ENCODE data around the gene DSEL. TPM values are rescaled to one million over a fixed set of nuclear protein-coding genes. Genes with fewer than 3 reads are reported as not detected.

DSEL gene
- total and polyA plus RNA-seq, 2 of the 8 experiments (the other 6 are each of a cell fraction or from before 2014, with no cell fraction given): 3.0 to 22.8 TPM

DNA sequence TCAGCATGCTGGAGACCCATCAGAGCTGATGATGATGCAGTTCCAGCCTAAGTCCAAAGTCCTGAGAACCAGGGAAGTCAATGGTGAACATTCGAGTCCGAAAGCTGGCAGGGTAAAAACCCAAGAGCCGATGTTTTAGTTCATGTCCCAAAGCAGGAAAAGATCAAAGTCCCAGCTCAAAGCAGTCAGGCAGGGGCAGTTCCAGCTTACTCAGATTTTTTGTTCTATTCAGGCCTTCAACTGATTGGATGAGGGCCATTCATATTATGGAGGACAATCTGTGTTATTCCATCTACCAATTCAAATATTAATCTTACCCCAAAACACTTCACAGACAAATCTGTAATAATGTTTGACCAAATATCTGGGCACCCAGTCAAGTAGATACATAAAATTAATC is 38.3 kb downstream of the DSEL start (continued):
- TF ChIP-seq, protein P1, sequence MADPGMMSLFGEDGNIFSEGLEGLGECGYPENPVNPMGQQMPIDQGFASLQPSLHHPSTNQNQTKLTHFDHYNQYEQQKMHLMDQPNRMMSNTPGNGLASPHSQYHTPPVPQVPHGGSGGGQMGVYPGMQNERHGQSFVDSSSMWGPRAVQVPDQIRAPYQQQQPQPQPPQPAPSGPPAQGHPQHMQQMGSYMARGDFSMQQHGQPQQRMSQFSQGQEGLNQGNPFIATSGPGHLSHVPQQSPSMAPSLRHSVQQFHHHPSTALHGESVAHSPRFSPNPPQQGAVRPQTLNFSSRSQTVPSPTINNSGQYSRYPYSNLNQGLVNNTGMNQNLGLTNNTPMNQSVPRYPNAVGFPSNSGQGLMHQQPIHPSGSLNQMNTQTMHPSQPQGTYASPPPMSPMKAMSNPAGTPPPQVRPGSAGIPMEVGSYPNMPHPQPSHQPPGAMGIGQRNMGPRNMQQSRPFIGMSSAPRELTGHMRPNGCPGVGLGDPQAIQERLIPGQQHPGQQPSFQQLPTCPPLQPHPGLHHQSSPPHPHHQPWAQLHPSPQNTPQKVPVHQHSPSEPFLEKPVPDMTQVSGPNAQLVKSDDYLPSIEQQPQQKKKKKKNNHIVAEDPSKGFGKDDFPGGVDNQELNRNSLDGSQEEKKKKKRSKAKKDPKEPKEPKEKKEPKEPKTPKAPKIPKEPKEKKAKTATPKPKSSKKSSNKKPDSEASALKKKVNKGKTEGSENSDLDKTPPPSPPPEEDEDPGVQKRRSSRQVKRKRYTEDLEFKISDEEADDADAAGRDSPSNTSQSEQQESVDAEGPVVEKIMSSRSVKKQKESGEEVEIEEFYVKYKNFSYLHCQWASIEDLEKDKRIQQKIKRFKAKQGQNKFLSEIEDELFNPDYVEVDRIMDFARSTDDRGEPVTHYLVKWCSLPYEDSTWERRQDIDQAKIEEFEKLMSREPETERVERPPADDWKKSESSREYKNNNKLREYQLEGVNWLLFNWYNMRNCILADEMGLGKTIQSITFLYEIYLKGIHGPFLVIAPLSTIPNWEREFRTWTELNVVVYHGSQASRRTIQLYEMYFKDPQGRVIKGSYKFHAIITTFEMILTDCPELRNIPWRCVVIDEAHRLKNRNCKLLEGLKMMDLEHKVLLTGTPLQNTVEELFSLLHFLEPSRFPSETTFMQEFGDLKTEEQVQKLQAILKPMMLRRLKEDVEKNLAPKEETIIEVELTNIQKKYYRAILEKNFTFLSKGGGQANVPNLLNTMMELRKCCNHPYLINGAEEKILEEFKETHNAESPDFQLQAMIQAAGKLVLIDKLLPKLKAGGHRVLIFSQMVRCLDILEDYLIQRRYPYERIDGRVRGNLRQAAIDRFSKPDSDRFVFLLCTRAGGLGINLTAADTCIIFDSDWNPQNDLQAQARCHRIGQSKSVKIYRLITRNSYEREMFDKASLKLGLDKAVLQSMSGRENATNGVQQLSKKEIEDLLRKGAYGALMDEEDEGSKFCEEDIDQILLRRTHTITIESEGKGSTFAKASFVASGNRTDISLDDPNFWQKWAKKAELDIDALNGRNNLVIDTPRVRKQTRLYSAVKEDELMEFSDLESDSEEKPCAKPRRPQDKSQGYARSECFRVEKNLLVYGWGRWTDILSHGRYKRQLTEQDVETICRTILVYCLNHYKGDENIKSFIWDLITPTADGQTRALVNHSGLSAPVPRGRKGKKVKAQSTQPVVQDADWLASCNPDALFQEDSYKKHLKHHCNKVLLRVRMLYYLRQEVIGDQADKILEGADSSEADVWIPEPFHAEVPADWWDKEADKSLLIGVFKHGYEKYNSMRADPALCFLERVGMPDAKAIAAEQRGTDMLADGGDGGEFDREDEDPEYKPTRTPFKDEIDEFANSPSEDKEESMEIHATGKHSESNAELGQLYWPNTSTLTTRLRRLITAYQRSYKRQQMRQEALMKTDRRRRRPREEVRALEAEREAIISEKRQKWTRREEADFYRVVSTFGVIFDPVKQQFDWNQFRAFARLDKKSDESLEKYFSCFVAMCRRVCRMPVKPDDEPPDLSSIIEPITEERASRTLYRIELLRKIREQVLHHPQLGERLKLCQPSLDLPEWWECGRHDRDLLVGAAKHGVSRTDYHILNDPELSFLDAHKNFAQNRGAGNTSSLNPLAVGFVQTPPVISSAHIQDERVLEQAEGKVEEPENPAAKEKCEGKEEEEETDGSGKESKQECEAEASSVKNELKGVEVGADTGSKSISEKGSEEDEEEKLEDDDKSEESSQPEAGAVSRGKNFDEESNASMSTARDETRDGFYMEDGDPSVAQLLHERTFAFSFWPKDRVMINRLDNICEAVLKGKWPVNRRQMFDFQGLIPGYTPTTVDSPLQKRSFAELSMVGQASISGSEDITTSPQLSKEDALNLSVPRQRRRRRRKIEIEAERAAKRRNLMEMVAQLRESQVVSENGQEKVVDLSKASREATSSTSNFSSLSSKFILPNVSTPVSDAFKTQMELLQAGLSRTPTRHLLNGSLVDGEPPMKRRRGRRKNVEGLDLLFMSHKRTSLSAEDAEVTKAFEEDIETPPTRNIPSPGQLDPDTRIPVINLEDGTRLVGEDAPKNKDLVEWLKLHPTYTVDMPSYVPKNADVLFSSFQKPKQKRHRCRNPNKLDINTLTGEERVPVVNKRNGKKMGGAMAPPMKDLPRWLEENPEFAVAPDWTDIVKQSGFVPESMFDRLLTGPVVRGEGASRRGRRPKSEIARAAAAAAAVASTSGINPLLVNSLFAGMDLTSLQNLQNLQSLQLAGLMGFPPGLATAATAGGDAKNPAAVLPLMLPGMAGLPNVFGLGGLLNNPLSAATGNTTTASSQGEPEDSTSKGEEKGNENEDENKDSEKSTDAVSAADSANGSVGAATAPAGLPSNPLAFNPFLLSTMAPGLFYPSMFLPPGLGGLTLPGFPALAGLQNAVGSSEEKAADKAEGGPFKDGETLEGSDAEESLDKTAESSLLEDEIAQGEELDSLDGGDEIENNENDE (IDR thresholded peaks at IDR 0.05; ENCODE audit: insufficient replicate concordance, low read length): no peak
- TF ChIP-seq TEAD4 (IDR thresholded peaks at IDR 0.05; ENCODE audit: low read depth, low read length) (no peak), KDM5A (IDR thresholded peaks at IDR 0.05; ENCODE audit: low read length) (no peak), JUN (IDR thresholded peaks at IDR 0.05; ENCODE audit: low read depth, low read length) (no peak), SIX5 (IDR thresholded peaks at IDR 0.05; ENCODE audit: low read depth, low read length) (no peak)
- TF ChIP-seq, protein P2, sequence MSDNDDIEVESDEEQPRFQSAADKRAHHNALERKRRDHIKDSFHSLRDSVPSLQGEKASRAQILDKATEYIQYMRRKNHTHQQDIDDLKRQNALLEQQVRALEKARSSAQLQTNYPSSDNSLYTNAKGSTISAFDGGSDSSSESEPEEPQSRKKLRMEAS (IDR thresholded peaks at IDR 0.05): no peak

Data from H1 (cell line).